PFSK-1 (cell line): ENCODE data around the gene GMPS.

Experiments used
- FOXP2 ChIP-seq: optimal IDR thresholded peaks from 2 replicates; pipeline ENCODE3; 2011; ENCODE audit warnings: borderline replicate concordance, control low read depth, inconsistent platforms; ENCODE audit not compliant: insufficient read depth; ENCODE audit errors: extremely low read length, extremely low read depth
- POLR2AphosphoS5 ChIP-seq: IDR thresholded peaks from 2 replicates; pipeline ENCODE4 v1.6.1; 2012; ENCODE audit warnings: low read depth, mild to moderate bottlenecking, control low read depth, low read length, moderate library complexity
- REST ChIP-seq, 2 experiments: IDR thresholded peaks; 2 replicates each; pipeline versions ENCODE4 v1.6.1 to v1.8.0; 2011 to 2012; ENCODE audit warnings: low read depth in 2 of 2, low read length in 2 of 2, control low read depth in 1 of 2, inconsistent platforms in 1 of 2, mild to moderate bottlenecking in 1 of 2, moderate library complexity in 1 of 2; ENCODE audit not compliant: insufficient read depth in 1 of 2
- SIN3A ChIP-seq: IDR thresholded peaks from 2 replicates; pipeline ENCODE4 v1.6.1; 2012; ENCODE audit warnings: mild to moderate bottlenecking, low read length, moderate library complexity, borderline replicate concordance; ENCODE audit not compliant: insufficient read depth
- TAF1 ChIP-seq: IDR thresholded peaks from 2 replicates; pipeline ENCODE4 v1.6.1; 2012; ENCODE audit warnings: low read length, control low read depth, borderline replicate concordance; ENCODE audit not compliant: insufficient read depth

GMPS gene

GRCh38 chr3:155956508-155957411 lies 86.3 kb downstream of the GMPS start:
- no peak for TF ChIP-seq FOXP2
- TF ChIP-seq POLR2AphosphoS5: no peak
- TF ChIP-seq TAF1: no peak
- no peak for TF ChIP-seq SIN3A
- no peak for TF ChIP-seq REST (IDR thresholded peaks at IDR 0.05; ENCODE audit: insufficient read depth in 1 of 2, low read depth in 2 of 2, low read length in 2 of 2)

- TF ChIP-seq SIN3A (no peak), REST (IDR thresholded peaks at IDR 0.05; ENCODE audit: insufficient read depth in 1 of 2, low read depth in 2 of 2, low read length in 2 of 2) (no peak), POLR2AphosphoS5 (no peak), TAF1 (no peak), FOXP2 (no peak)
Measured at GRCh38 chr3:155957412-155957880, 87.0 kb downstream of the GMPS start.

GRCh38 chr3:155958676-155959075 lies 88.2 kb downstream of the GMPS start:
- no peak for TF ChIP-seq REST (IDR thresholded peaks at IDR 0.05; ENCODE audit: insufficient read depth in 1 of 2, low read depth in 2 of 2, low read length in 2 of 2)
- TF ChIP-seq TAF1: no peak
- no peak for TF ChIP-seq SIN3A
- no peak for TF ChIP-seq FOXP2
- no peak for TF ChIP-seq POLR2AphosphoS5

- TF ChIP-seq REST (IDR thresholded peaks at IDR 0.05; ENCODE audit: insufficient read depth in 1 of 2, low read depth in 2 of 2, low read length in 2 of 2) (no peak), TAF1 (no peak), SIN3A (no peak), FOXP2 (no peak), POLR2AphosphoS5 (no peak)
Measured at GRCh38 chr3:155960060-155960459, 89.6 kb downstream of the GMPS start.
